Stimulated activated CD8-positive, alpha-beta memory T cell treated with anti-CD3 and anti-CD28 coated beads, Interleukin-15, amount 100 ng/mL, for 4 hours (primary cell): ENCODE data around the gene MSH3.
"Not testable (repeated sequence)": the region's sequence is repeated elsewhere in the genome, so short reads cannot be mapped to it uniquely, and the experiment has no call there.

Experiments used
- DNase-seq, 2 donors: peaks; one replicate each; pipeline ENCODE4 v3.0.0-alpha.2; 2020; ENCODE audit warnings: low read depth in 2 of 2

MSH3 gene

DNA sequence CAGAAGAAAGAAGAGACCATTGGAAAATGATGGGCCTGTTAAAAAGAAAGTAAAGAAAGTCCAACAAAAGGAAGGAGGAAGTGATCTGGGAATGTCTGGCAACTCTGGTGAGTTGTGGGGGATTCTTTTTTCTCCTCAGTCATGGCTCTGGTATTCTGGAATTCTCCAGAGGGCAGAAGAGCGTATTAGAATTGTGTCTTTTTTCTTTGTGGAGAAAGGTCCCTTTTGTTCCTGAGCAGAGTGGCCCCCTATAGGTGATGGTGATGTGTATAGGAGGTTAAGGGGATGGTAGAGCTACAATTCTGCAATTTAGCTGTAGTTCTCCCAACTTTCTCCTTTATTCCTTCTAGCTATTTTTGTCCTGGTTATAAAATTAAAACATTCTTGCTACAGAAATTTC is 2.0 kb downstream of the MSH3 start:
- no peak for DNase-seq

GRCh38 chr5:80659106-80659505 is 4.7 kb downstream of the MSH3 start:
- no peak for DNase-seq

DNA sequence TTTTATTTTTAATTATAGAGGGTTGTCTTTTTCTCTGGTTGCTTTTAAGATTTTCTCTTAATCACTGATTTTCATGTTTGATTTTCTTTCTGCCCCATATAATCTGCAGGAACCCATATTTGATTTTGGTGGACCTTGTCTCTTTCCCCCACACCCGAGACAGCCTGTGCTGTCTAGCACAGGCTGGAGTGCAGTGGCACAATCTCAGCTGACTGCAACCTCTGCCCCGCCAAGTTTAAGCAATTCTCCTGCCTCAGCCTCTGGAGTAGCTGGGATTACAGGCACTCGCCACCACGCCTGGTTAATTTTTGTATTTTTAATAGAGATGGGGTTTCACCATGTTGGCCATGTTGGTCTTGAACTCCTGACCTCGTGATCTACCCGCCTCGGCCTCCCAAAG is 6.2 kb downstream of the MSH3 start:
- DNase-seq, result not testable (repeated sequence)

DNA sequence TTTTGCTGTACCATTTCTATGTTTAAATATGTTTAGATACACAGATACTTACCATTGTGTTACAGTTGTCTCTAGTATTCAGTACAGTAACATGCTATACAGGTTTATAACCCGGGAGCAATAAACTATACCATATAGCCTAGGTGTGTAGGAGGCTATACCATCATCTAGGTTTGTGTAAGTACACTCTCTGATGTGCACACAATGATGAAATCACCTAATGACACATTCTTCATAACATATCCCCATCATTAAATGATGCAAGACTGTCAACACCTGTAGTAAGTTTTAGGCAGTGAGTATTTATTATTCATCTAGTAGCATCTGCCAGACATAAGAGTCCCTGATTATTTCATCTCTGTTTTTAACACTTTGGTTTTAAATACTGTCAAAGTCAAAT is 7.7 kb downstream of the MSH3 start:
- no peak for DNase-seq

DNA sequence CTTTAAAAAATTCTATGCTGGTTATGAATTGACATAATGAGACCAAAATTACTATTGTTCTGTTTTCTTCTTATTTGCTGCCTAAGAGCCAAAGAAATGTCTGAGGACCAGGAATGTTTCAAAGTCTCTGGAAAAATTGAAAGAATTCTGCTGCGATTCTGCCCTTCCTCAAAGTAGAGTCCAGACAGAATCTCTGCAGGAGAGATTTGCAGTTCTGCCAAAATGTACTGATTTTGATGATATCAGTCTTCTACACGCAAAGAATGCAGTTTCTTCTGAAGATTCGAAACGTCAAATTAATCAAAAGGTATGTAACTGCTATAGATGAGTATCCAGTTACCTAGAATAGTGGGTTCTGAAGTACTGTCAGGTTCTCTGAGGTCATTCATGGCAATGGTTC is 10.6 kb downstream of the MSH3 start:
- no peak for DNase-seq

GRCh38 chr5:80667384-80667783 is 12.9 kb downstream of the MSH3 start:
- DNase-seq, result no peak

GRCh38 chr5:80668016-80668969 is 13.8 kb downstream of the MSH3 start:
- DNase-seq, result no peak

GRCh38 chr5:80672140-80672736 is 17.8 kb downstream of the MSH3 start:
- peak in 1 of 2 donors; percentile 38 for DNase-seq

- no peak for DNase-seq
Measured at GRCh38 chr5:80676706-80677105, 22.3 kb downstream of the MSH3 start.

DNA sequence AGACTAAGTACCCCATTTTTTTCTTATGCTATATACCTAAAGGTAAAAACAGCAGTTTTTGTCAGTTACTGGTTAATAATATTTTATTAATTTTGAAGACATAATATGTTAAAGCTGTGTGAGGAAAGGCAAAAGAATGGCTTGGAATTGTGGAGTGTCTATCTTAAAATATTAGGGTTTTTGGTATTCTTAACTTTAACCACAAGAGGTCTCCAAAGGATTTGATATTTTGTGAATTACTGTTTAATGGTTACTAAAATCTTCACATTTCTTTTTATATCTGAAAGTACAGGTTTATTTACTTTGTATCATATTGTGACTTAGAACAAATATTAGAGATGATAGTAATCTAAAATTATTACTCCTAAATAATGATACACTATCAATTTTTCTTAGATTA is 32.3 kb downstream of the MSH3 start:
- no peak for DNase-seq

- no peak for DNase-seq
Measured at GRCh38 chr5:80688648-80689420, 34.4 kb downstream of the MSH3 start.

- no peak for DNase-seq
Measured at GRCh38 chr5:80689627-80690026, 35.2 kb downstream of the MSH3 start.

GRCh38 chr5:80695666-80696065 is 41.2 kb downstream of the MSH3 start:
- DNase-seq, result no peak

- no peak for DNase-seq
Measured at GRCh38 chr5:80696450-80696849, 42.0 kb downstream of the MSH3 start.

- DNase-seq, result no peak
Measured at GRCh38 chr5:80697100-80697499, 42.6 kb downstream of the MSH3 start.

- no peak for DNase-seq
Measured at GRCh38 chr5:80698369-80698768, 43.9 kb downstream of the MSH3 start.

DNA sequence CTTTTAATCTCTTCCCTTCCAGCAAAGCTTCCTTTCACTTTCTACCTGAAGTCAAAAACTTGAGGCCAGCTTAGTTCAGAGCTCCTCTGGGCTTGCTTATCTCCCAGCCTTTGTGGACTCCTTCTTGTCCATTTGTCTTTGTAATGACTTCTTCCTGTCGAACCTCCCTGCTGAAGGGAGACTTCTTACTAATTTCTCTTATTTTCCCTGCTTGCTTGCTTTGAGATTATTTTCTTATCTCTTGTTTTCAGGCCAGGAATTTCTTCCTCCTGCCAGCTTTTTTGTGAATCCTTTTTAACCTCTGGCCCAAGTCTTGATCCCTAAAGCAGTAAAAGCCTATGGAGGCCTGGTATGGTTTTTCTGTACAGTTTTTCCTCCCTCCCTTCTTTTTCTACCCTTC is 47.1 kb downstream of the MSH3 start:
- DNase-seq, result no peak

- no peak for DNase-seq
Measured at GRCh38 chr5:80703291-80703690, 48.8 kb downstream of the MSH3 start.

DNA sequence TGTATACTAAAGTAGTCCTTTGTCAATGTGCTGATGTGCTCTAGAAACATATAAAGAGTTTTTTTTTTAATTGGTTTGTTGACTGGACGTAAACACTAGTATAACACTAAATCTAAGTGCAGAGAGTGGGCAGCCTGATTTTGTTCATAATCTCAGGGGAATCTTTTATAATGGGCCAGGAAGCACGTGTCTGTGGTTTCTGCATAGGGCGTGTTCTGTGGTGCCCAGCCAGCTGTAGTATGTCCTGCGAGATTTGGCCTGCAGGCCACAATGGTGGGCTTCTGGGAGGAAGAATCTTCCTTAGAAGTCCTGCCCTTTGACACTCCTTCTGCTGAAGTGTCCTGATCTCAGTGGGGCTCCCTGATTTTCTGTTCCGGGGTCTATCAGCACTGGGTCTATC is 49.3 kb downstream of the MSH3 start:
- DNase-seq, result no peak

- DNase-seq, result no peak
Measured at GRCh38 chr5:80704221-80704620, 49.8 kb downstream of the MSH3 start.

DNA sequence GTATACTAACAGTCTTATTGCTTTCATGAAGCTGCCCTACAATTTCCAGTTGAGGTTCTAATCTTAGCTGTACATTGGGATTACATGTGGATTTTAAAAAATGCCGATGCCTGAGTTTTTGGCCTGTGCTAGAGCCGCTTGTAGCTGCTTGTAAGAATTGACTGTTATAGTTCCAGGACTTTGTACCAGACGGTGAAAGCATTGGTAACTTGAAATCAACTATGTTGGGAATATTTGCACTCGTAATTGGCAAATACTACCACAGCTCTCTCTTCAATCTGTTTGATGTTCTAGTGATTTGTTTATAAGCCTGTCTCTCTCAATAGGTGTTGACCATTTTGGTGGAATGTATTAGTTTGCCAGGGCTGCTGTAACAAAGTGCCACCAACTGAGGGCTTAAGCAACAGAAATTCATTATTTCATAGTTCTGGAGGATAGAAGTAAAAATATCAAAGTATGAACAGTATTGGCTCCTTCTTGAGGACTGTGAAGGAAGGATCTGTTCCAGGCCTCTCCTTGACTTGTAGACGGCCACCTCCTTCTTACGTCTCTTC is 50.8 kb downstream of the MSH3 start:
- no peak for DNase-seq

- no peak for DNase-seq
Measured at GRCh38 chr5:80705801-80706200, 51.3 kb downstream of the MSH3 start.
